Naive thymus-derived CD4-positive, alpha-beta T cell (primary cell): ENCODE measurements around the gene GPR148. TPM values are rescaled to one million over a fixed set of nuclear protein-coding genes. Genes with fewer than 3 reads are reported as not detected.

Source experiments
- ATAC-seq: fragments of 150-1000 bp; cut with Tn5 transposase; 2 replicates; pipeline ENCODE4 v1.10.0; 2021; ENCODE audit warnings: mild to moderate bottlenecking, moderate library complexity
- CTCF ChIA-PET: fragments of 350-600 bp; sonication (Branson Sonifier 250); formaldehyde crosslinking; loops from one replicate; lab custom pipeline; 2021; ENCODE audit warnings: antibody characterized with exemption; lab: Charles Lee
- POLR2A ChIA-PET: fragments of 350-600 bp; sonication (Branson Sonifier 250); formaldehyde crosslinking; loops from one replicate; lab custom pipeline; 2021; ENCODE audit warnings: antibody characterized with exemption, inconsistent platforms; lab: Charles Lee
- DNase-seq, 9 donors: peaks; one replicate each; pipeline versions ENCODE4 v3.0.0 to v3.0.0-alpha.2; 2020 to 2022; ENCODE audit warnings: mixed read lengths in 1 of 9
- H3K27ac ChIP-seq: one replicate; pipeline ENCODE4 v1.7.0; 2013; ENCODE audit warnings: mild to moderate bottlenecking, low read depth, low read length, moderate library complexity
- H3K27me3 ChIP-seq, 2 donors: one replicate each; pipeline ENCODE4 v1.7.0; 2013; ENCODE audit warnings: low read length in 2 of 2, mild to moderate bottlenecking in 2 of 2, moderate library complexity in 2 of 2; ENCODE audit not compliant: control insufficient read depth in 2 of 2, insufficient read depth in 2 of 2
- H3K36me3 ChIP-seq, 3 experiments: 1 replicate in 2 of 3; 2 replicates in 1 of 3; pipeline ENCODE4 v1.7.0; 2013; ENCODE audit warnings: low read length in 3 of 3, mild to moderate bottlenecking in 3 of 3, moderate library complexity in 1 of 3; ENCODE audit not compliant: insufficient read depth in 3 of 3, control insufficient read depth in 2 of 3
- H3K4me1 ChIP-seq, 2 donors: one replicate each; pipeline ENCODE4 v1.7.0; 2013; ENCODE audit warnings: low read length in 2 of 2, mild to moderate bottlenecking in 2 of 2, moderate library complexity in 1 of 2; ENCODE audit not compliant: control insufficient read depth in 2 of 2, insufficient read depth in 2 of 2
- H3K4me3 ChIP-seq: 2 replicates; pipeline ENCODE4 v1.7.0; 2013; ENCODE audit warnings: mild to moderate bottlenecking, low read length
- H3K9me3 ChIP-seq, 3 experiments: 1 replicate in 2 of 3; 2 replicates in 1 of 3; pipeline ENCODE4 v1.7.0; 2013; ENCODE audit warnings: low read length in 3 of 3; ENCODE audit not compliant: control insufficient read depth in 2 of 3
- H3K27ac Mint-ChIP-seq, 9 donors: one replicate each; pipeline ENCODE4 v1.8.0; 2020 to 2022; ENCODE audit warnings: mixed read lengths in 9 of 9, mild to moderate bottlenecking in 8 of 9, moderate library complexity in 5 of 9, inconsistent platforms in 2 of 9
- H3K27me3 Mint-ChIP-seq, 5 donors: one replicate each; pipeline ENCODE4 v1.8.0; 2021 to 2022; ENCODE audit warnings: mixed read lengths in 5 of 5, mild to moderate bottlenecking in 1 of 5
- H3K36me3 Mint-ChIP-seq, 5 donors: one replicate each; pipeline ENCODE4 v1.8.0; 2020 to 2022; ENCODE audit warnings: mixed read lengths in 5 of 5, mild to moderate bottlenecking in 3 of 5, inconsistent platforms in 1 of 5
- H3K4me1 Mint-ChIP-seq, 7 donors: one replicate each; pipeline ENCODE4 v1.8.0; 2020 to 2022; ENCODE audit warnings: mixed read lengths in 7 of 7, mild to moderate bottlenecking in 3 of 7, inconsistent platforms in 1 of 7
- H3K4me3 Mint-ChIP-seq, 10 donors: one replicate each; pipeline ENCODE4 v1.8.0; 2020 to 2022; ENCODE audit warnings: mild to moderate bottlenecking in 10 of 10, mixed read lengths in 10 of 10, moderate library complexity in 6 of 10, inconsistent platforms in 2 of 10
- H3K9me3 Mint-ChIP-seq, 11 donors: one replicate each; pipeline ENCODE4 v1.8.0; 2020 to 2022; ENCODE audit warnings: mixed read lengths in 11 of 11, mild to moderate bottlenecking in 4 of 11, inconsistent platforms in 1 of 11, moderate library complexity in 1 of 11
- intact Hi-C, 2 donors: fragments of 100-400 bp; cut with micrococcal nuclease; formaldehyde crosslinking; loops; one replicate each; pipeline ENCODE4 v1.15.1; 2023
- polyA plus RNA-seq, 2 donors: library from polyadenylated mRNA; unstranded; fragments of 300-500 nt; fragmentation: Illumina TruSeq; gene quantifications; one replicate each; pipeline ENCODE4 v1.2.3, GENCODE V29; 2021
- total RNA-seq, 6 experiments: library from RNA in 5 of 6; stranded (reverse) in 5 of 6; gene quantifications; 1 replicate in 5 of 6; 2 replicates in 1 of 6; pipeline ENCODE4 v1.2.3 and lab custom pipeline; 2021 to 2026

GPR148 gene
- total and polyA plus RNA-seq, 7 experiments from 2014 or later: not detected

- no peaks in the 10 kb centered on the region for H3K9me3 Mint-ChIP-seq
Observed at GRCh38 chr2:130762910-130763385, 34.1 kb downstream of the GPR148 start.

GRCh38 chr2:130763405-130763804 lies 34.5 kb downstream of the GPR148 start:
- no peak overlapping the region for H3K4me3 ChIP-seq
- Mint-ChIP-seq H3K27me3 (peaks cover 2 to 32% (median 30%) of the 10 kb centered on the region in 5 donors), H3K4me1 (no peaks in the 10 kb centered on the region), H3K9me3 (no peaks in the 10 kb centered on the region), H3K4me3 (no peak overlapping the region), H3K36me3 (no peaks in the 10 kb centered on the region), H3K27ac (no peak overlapping the region)
- intact Hi-C loops: no loop called here
- ChIA-PET CTCF (no interaction called here), POLR2A (no interaction called here)
- ATAC-seq: no peak
- H3K27me3 ChIP-seq: no peaks in the 10 kb centered on the region
- no peaks in the 10 kb centered on the region for H3K9me3 ChIP-seq
- no peak for DNase-seq
- no peak overlapping the region for H3K27ac ChIP-seq
- H3K4me1 ChIP-seq: no peaks in the 10 kb centered on the region
- no peaks in the 10 kb centered on the region for H3K36me3 ChIP-seq

More at GRCh38 chr2:130762910-130763385, 34.1 kb downstream of the GPR148 start:
- POLR2A ChIA-PET: no interaction called here
- CTCF ChIA-PET: no interaction called here
- ATAC-seq (no peak), DNase-seq (no peak)
- Histone ChIP-seq H3K4me3 (no peak overlapping the region), H3K4me1 (no peaks in the 10 kb centered on the region), H3K9me3 (no peaks in the 10 kb centered on the region), H3K27ac (no peak overlapping the region), H3K36me3 (no peaks in the 10 kb centered on the region), H3K27me3 (no peaks in the 10 kb centered on the region)
- H3K4me1 Mint-ChIP-seq: no peaks in the 10 kb centered on the region
- no peak overlapping the region for H3K27ac Mint-ChIP-seq
- intact Hi-C loops: no loop called here
- peaks cover 4 to 34% (median 32%) of the 10 kb centered on the region in 5 donors for H3K27me3 Mint-ChIP-seq
- H3K4me3 Mint-ChIP-seq: no peak overlapping the region
- no peaks in the 10 kb centered on the region for H3K36me3 Mint-ChIP-seq

GRCh38 chr2:130764035-130764820 lies 35.4 kb downstream of the GPR148 start:
- no peaks in the 10 kb centered on the region for H3K9me3 Mint-ChIP-seq
- no peak for ATAC-seq
- no peak overlapping the region for H3K4me3 Mint-ChIP-seq
- no peaks in the 10 kb centered on the region for H3K36me3 Mint-ChIP-seq
- no peak overlapping the region for H3K4me3 ChIP-seq
- ChIA-PET CTCF (no interaction called here), POLR2A (no interaction called here)
- no peaks in the 10 kb centered on the region for H3K36me3 ChIP-seq
- H3K4me1 Mint-ChIP-seq: no peaks in the 10 kb centered on the region
- no peak overlapping the region for H3K27ac ChIP-seq
- intact Hi-C loops: no loop called here
- H3K27me3 ChIP-seq: no peaks in the 10 kb centered on the region
- H3K27ac Mint-ChIP-seq: no peak overlapping the region
- H3K27me3 Mint-ChIP-seq: peaks cover 0 to 29% (median 22%) of the 10 kb centered on the region in 5 donors
- no peaks in the 10 kb centered on the region for H3K9me3 ChIP-seq
- no peaks in the 10 kb centered on the region for H3K4me1 ChIP-seq
- DNase-seq: no peak

GRCh38 chr2:130764821-130765115 lies 35.9 kb downstream of the GPR148 start:
- DNase-seq (no peak), ATAC-seq (no peak)
- H3K27ac Mint-ChIP-seq: no peak overlapping the region
- intact Hi-C loops: no loop called here
- H3K9me3 Mint-ChIP-seq: no peaks in the 10 kb centered on the region
- no peaks in the 10 kb centered on the region for H3K36me3 Mint-ChIP-seq
- ChIA-PET POLR2A (no interaction called here), CTCF (no interaction called here)
- no peaks in the 10 kb centered on the region for H3K9me3 ChIP-seq
- no peaks in the 10 kb centered on the region for H3K4me1 Mint-ChIP-seq
- no peaks in the 10 kb centered on the region for H3K27me3 ChIP-seq
- H3K4me3 ChIP-seq: no peak overlapping the region
- no peaks in the 10 kb centered on the region for H3K4me1 ChIP-seq
- no peak overlapping the region for H3K4me3 Mint-ChIP-seq
- H3K27ac ChIP-seq: no peak overlapping the region
- peaks cover 0 to 30% (median 22%) of the 10 kb centered on the region in 5 donors for H3K27me3 Mint-ChIP-seq
- H3K36me3 ChIP-seq: no peaks in the 10 kb centered on the region

- intact Hi-C loops: no loop called here
- Histone ChIP-seq H3K36me3 (no peaks in the 10 kb centered on the region), H3K9me3 (no peaks in the 10 kb centered on the region), H3K27ac (no peak overlapping the region), H3K4me3 (no peak overlapping the region), H3K4me1 (no peaks in the 10 kb centered on the region), H3K27me3 (no peaks in the 10 kb centered on the region)
- Mint-ChIP-seq H3K4me3 (no peak overlapping the region), H3K27me3 (peaks cover 0 to 29% (median 20%) of the 10 kb centered on the region in 5 donors), H3K36me3 (no peaks in the 10 kb centered on the region), H3K27ac (no peak overlapping the region), H3K9me3 (no peaks in the 10 kb centered on the region), H3K4me1 (no peaks in the 10 kb centered on the region)
- ChIA-PET CTCF (no interaction called here), POLR2A (no interaction called here)
- ATAC-seq (no peak), DNase-seq (no peak)
Observed at GRCh38 chr2:130765464-130765863, 36.6 kb downstream of the GPR148 start.

GRCh38 chr2:130766037-130766436 lies 37.2 kb downstream of the GPR148 start:
- H3K27ac Mint-ChIP-seq: no peak overlapping the region
- Histone ChIP-seq H3K36me3 (no peaks in the 10 kb centered on the region), H3K27me3 (no peaks in the 10 kb centered on the region), H3K9me3 (no peaks in the 10 kb centered on the region), H3K4me3 (no peak overlapping the region), H3K27ac (no peak overlapping the region), H3K4me1 (no peaks in the 10 kb centered on the region)
- no peak overlapping the region for H3K4me3 Mint-ChIP-seq
- no peak for ATAC-seq
- POLR2A ChIA-PET: no interaction called here
- H3K9me3 Mint-ChIP-seq: no peaks in the 10 kb centered on the region
- H3K4me1 Mint-ChIP-seq: no peaks in the 10 kb centered on the region
- CTCF ChIA-PET: no interaction called here
- no peak for DNase-seq
- no peaks in the 10 kb centered on the region for H3K36me3 Mint-ChIP-seq
- intact Hi-C loops: no loop called here
- peaks cover 0 to 23% (median 15%) of the 10 kb centered on the region in 5 donors for H3K27me3 Mint-ChIP-seq
